Measurements from ENCODE around the gene C16orf90.

GRCh38 chr16:3468501-3468900, 26.8 kb downstream of the C16orf90 start:
- TF ChIP-seq POLR2A (IDR thresholded peaks at IDR 0.05) (no peak), CTCF (IDR thresholded peaks at IDR 0.05 in 4 of 5, conservative IDR thresholded peaks at IDR 0.05 in 1 of 5) (no peak)

Data from gastrocnemius medialis (tissue), 4 donors.